Fibroblast of villous mesenchyme (primary cell): ENCODE data around the gene NFKBIB. TPM values are rescaled to one million over a fixed set of nuclear protein-coding genes. Genes with fewer than 3 reads are reported as not detected.
"Not testable (repeated sequence)": the region's sequence is repeated elsewhere in the genome, so short reads cannot be mapped to it uniquely, and the experiment has no call there.

Experiments used
- DNase-seq: peaks from one replicate; pipeline ENCODE4 v3.0.0-alpha.2; 2010; ENCODE audit warnings: low read depth
- H3K4me3 ChIP-seq: 2 replicates; pipeline ENCODE4 v1.5.1; 2011; ENCODE audit warnings: low read depth, mild to moderate bottlenecking, low read length
- CTCF ChIP-seq: IDR thresholded peaks from 2 replicates; pipeline ENCODE4 v1.5.1; 2012; ENCODE audit warnings: low read depth, mild to moderate bottlenecking, low read length; ENCODE audit not compliant: insufficient read depth
- total RNA-seq: library from RNA; depleted of rRNA; stranded (reverse); fragments of >200 nt; gene quantifications from 2 replicates; pipeline ENCODE4 v1.2.3, GENCODE V29; 2012

The NFKBIB gene
- total RNA-seq, 1 donor: 7.3 TPM

GRCh38 chr19:38932425-38933179 is 32.8 kb downstream of the NFKBIB start:
- TF ChIP-seq CTCF: peak; percentile 46
- H3K4me3 ChIP-seq: no peak overlapping the region
- DNase-seq: peak; percentile 43

GRCh38 chr19:38933544-38933943 is 33.8 kb downstream of the NFKBIB start:
- H3K4me3 ChIP-seq: no peak overlapping the region
- TF ChIP-seq CTCF: no peak
- no peak for DNase-seq

GRCh38 chr19:38939957-38940356 is 40.2 kb downstream of the NFKBIB start:
- no peak overlapping the region for H3K4me3 ChIP-seq
- no peak for DNase-seq
- TF ChIP-seq CTCF: no peak

- DNase-seq, H3K4me3 ChIP-seq: not testable (repeated sequence)
Measured at GRCh38 chr19:38941466-38941865, 41.7 kb downstream of the NFKBIB start.

- TF ChIP-seq CTCF: no peak
- DNase-seq: no peak
Measured at GRCh38 chr19:38941979-38942378, 42.2 kb downstream of the NFKBIB start.

GRCh38 chr19:38942471-38943181 is 42.9 kb downstream of the NFKBIB start:
- DNase-seq: no peak
- no peak overlapping the region for H3K4me3 ChIP-seq
- no peak for TF ChIP-seq CTCF

More at GRCh38 chr19:38941979-38942378, 42.2 kb downstream of the NFKBIB start:
- H3K4me3 ChIP-seq: no peak overlapping the region

GRCh38 chr19:38944981-38945506 is 45.3 kb downstream of the NFKBIB start:
- no peak for DNase-seq
- no peak for TF ChIP-seq CTCF

More at GRCh38 chr19:38944981-38945506, 45.3 kb downstream of the NFKBIB start:
- H3K4me3 ChIP-seq: no peak overlapping the region
